Stimulated activated CD4-positive, alpha-beta T cell treated with anti-CD3 and anti-CD28 coated beads, Interleukin-1b, Interleukin-23, amount 100 ng/mL, for 1 hour (primary cell): Measurements from ENCODE around the gene SMTN.
"Not testable (repeated sequence)": the region's sequence is repeated elsewhere in the genome, so short reads cannot be mapped to it uniquely, and the experiment has no call there.

Source experiments
- DNase-seq, 2 donors: peaks; one replicate each; pipeline ENCODE4 v3.0.0-alpha.2; 2020; ENCODE audit warnings: low read depth in 2 of 2

SMTN gene

DNA sequence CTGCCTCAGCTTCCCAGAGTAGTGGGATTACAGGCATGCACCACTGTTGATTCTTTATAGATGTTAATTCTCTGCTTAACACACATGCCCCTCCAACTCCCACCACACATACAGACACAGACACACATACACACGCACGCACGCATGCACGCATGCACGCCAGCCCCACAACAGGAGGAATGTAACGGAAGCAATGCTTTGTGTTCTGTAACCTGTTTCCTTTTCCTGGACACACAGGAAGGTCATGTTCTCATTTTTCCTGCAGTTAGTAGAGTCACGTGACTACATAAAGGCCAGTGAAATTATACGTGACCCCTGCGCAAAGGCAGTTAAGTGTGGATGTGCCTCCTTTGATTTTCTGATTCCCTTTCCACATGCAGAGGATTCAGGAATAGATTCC lies 8.0 kb upstream of the SMTN start:
- not testable (repeated sequence) for DNase-seq

DNA sequence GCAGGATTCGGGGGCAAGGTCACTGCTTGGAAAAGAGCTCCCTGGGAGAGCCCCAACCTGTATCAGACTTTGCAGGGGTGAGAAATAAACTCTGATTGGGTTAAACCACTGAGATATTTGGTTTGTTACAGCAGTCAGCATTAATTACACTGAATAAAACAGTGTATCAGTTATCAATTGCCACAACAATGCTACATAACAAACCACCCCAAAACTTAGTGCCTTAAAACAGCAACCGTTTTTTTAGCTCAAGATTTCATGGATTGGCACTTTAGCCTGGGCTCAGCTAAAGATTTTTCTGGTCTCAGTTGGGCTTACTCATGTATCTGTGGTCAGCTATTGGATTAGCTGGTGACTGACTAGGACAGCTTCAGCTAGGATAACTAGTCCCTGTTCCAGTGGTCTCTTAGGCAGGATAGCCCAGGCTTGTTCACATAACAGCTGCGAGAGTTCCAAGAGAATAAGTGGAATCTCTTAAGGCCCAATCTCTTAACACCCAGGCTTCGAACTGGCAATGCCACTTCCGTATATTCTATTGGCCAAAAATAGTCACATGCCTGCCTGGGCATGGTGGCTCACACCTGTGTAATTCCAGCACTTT lies 7.5 kb upstream of the SMTN start:
- not testable (repeated sequence) for DNase-seq

DNA sequence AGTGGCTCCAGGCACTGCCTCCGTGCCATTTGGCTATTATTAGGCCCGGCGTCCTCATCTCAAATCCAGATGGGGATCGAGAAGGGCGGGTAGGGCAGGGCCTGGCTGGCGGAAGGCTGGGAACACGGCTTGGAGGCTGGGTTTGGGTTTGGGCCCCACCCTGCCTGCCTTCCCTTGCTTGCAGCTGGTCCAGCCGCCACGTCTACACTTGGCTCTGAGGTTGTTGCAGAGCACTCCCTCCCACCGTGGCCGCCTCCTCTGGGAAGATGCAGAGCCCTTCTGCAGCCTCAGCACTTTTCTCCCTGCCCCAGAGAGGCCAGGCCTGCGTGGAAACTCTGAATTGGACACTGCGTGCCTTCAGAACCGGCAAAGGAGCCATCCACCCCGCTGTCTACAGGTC lies 5.2 kb upstream of the SMTN start:
- no peak for DNase-seq

DNA sequence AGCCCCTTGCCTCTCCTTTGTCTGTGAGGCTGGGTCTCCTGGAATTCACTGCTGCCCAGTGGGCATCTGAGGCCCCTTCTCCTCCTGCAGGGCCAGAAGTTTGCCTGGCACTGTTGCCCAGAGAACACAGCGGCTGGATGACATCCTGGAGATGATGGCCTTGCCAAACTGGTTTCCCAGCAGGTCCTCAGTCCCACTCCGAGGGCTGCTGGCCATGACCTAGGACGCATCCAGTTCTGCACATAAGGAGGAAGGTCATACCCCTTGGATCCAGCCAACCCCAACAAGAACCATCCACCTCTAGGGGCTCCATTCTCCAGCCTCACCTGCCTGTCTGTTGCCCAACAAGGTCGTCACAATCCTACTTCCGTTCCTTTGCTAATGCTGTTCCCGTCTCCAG lies 3.4 kb upstream of the SMTN start:
- DNase-seq: no peak

DNA sequence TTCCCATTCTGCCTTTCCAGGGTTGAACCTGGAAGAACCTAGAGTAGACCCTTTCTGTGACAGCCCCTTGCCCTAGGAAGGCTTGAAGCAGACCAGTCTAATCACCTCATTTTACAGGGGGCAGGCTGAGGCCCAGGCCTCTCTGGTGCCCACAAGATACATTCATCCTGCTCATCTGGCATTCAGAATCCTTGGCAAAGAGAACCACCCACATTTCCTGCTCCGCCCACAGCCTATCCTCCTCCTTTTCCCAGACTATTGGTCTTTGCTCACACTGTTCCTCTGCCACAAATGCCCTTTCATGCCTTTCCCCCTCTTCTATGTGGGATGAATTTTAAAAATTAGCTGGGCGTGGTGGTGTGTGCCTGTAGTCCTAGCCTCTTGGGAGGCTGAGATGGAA lies 2.7 kb upstream of the SMTN start:
- not testable (repeated sequence) for DNase-seq

DNA sequence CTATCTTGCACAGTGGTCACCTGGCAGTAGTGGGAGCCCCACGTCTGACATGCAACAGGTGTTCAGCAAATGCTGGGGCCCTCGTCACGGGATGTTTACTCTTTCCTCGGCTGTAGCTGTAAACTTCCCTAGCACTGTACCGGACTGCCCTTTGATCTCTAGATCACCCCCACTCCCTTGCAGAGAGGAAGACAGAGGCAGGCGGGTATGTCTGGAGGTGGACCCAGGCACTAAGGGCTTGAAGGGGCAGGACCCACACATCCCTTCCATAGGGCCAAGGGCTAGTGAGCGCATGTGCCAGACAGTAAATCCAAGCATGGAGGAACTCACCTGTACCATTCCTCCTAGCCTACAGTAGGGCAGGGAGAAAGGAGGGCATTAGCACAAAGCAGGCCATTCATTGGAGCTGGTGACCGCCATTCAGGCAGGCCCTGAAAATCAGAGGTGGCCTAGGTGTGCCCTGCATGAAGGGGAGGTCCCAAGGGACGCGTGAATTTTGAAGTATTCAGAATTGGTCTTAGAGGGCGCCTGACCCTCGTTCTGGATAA lies 1.9 kb upstream of the SMTN start:
- no peak for DNase-seq

DNA sequence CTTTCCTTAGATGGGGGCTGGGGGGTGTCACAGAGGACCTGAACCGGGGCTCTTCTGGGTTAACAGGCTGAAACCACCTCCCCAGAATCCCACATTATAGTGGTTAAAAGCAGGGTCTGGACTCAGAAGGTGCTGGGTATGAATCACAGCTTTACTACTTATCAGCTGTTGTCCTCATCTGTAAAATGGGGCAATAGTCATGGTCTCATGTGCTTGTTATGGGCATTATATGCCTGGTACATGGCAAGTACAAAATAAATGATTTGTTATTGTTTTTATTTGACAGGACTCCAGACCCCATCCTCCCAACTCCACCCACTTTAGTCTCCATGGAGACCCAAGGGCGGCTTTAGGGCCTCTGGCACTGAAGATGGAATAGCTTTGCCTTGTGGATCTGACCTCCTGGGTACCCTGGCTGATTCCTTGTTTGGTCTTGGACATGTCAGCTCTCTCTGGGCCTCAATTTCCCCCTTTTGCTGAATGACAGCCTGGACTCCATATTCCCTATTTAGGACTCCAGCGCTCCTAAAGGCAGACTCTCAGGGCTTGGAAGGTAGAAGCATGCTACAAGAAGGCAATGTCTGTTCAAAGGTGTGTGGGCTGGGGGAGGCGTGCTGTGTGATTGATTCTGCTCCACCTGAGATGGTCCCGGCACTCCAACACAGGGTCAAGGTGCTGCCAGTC lies 812 bp upstream of the SMTN start:
- DNase-seq: no peak

DNA sequence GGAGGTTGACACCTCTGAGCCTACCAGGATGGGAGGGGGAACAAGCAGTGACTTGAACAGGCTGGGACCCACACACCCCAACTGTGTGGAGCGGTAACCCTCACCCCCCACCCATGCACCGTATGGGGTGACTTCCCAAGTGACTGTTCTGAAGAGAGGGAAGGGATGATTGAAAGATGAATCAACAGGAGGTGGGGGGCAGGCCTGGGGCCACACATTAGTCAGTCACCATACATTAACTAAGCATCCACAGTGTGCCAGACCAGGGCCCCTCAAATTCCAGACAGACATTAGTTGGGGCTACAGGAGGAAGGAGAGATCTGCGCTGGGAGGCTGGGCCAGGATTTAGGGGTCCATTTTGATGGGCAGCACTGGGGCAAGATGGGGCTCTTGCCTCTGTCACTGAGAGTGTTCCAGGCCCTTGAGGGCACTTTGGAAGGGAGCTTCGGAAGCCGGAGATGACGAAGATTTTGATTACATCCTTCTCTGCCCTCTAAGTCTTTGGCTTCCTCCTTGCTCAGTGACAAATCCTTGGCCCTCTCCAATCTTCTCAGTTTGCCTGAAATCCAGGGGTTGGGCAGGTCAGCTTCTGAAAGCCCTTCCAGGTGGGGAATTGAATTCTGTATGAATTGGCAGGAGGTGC lies 966 bp downstream of the SMTN start:
- no peak for DNase-seq

DNA sequence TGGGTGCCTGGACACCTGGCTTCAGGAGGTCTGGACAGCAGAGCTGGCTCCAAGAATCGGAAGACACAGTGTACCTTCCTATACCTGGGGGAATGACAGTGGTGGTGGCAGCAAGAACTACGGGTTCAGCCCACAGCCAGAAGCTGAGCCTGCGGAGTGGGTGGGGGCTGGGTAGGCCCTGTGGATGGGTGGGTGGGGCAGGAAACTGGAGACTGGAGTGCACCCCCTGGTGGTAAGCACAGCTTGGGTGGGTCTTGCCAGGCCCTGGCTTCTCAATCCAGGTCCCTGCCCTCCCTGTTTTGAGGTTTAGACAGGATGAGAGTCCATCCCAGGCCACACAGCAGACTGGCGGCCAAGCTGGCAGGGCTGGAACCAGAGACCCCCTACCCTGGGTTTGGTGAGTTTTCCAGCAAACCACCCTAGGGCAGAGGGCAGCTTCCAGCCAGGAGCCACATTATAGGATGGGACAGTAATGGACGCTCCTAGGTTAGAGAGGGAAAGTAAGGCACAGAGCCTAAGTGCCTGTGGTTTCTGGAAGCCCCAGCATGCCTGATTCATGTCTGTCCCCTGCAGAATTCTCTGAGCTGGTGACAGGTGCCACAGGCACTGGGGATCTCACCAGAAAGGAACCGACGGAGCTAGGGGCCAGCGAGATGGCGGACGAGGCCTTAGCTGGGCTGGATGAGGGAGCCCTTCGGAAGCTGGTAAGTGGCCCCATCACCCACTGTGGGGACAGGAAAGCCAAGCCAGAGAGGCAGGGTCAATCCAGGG lies 1.7 kb downstream of the SMTN start:
- DNase-seq: peak in 1 of 2 donors; percentile 48

DNA sequence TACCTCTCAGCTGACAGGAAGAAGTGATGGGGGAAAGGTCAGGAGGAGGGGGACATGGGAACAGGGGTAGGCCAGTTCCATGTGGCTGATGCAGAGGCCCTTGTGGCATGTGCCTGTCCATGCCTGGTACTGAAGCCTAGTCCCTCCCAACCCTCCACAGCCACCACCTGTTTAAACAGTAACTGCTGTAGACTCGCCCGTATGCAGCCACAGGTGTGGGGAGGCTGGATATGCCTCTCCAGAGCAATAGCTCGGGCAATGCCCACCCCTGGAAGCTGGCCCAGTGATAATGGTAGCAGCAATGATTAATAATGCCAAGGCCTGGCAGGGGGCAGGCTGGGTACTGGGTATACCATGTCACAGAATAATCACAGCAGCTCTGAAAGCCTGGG lies 2.3 kb downstream of the SMTN start:
- DNase-seq: no peak

DNA sequence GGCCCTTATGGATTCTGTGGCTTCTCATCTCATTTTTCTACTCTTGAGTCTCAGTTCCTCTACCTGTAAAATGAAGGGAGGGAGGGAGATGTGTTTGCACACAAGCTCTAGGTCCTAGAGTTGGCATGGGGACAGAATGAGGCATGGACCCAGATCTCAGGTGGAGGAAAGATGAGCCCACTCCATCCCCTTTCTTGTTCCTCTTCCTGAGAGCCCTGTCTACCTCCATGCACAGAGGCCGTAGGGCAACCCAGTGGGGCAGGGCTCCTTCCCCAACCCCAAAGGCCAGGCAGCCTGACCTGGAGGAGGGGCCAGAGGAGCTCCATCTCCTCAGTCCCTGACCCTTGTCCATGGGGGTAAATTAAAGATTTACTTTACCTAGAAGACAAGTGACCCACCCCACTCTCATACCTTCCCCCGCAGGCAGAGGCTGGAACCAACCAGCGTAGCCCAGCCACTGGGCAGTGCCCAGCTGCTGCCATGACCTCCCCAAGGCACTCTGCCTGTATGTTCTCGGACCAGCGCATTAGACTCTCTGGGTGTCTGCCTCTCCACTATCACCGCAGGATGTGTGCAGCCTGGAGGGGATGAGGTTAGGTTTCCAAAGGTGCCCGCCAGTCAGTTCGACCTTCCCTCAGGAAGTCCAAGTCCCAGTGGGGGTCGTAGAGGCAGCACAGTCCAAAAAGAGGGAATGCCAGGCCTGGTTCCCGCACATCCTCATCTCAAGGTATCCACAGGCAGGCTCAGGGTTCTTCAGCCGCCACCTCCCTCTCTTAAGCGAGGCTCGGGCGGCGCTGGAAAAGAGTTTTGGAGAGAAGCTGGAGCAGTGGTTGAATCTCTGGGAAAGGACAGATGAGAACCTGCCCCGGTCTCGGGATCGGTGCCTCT lies 3.0 kb downstream of the SMTN start:
- no peak for DNase-seq

DNA sequence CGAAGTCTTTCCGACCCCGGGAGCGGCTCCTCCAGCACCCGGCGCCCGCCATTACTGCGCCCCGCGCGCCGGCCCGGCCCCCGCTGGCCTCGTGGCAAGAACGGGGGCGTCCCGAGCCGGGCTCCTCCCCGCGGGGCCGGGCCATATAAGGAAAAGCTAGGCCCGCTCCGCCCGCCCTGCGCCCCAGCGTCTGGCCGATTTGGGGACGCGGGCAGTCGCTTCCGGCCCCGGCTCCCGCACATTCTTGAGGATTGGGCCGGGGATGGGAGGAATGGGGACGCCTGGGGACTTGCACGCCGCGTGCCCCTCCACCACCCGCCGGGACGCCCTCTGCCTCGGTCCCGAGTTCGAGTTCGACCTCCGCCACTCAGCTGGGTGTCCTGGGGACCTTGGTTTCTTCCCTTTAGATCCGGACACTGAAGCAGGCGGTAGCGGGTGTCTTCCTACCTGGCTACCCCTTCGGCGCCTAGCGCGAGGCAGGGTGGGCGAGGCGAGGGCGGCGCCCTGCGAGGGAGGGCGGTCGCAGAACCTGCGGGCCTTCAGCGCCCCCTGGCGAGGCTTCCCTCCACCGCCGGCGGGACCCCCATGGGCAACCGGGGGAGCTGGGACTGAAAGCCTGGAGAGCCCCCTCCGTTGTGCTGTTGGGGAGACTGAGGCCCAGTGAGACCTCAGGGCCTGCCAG lies 3.8 kb downstream of the SMTN start:
- peak; percentile 69 to 80 for DNase-seq

DNA sequence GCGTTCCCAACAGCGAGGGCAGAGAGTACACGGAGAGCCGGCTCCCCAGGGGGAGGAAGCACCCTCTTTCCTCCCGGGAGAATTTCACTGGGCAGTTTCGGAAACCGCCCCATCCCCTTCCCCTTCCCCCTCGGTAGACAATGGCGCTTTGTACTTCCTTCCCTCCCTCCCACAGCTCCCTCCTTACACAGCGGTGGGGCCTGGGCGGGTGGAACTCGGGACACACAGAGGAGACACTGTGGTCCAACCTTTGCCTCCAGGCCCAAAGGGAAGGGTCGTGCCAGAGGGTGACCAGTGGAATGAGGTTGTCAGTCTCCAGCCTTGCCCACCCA lies 4.3 kb downstream of the SMTN start:
- no peak for DNase-seq

DNA sequence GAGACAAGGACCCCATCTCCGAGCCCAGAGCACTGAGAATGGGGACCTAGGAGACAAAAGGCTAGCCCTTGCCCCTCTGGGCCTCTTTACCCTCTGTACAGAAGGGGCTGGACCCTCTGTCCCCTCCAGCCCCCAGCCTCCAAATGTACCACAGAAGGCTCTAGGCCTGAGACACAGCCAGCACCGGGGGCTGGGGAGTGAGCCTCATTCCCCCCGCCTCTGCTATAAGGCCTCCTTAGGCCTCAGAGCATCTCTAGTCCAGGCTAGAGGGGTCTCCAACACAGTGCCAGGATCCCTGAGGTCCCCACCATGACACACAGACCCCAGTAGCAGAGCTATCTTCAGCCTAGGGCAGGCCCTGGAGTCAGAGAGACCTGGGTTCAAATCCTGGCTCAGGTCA lies 4.8 kb downstream of the SMTN start:
- no peak for DNase-seq

DNA sequence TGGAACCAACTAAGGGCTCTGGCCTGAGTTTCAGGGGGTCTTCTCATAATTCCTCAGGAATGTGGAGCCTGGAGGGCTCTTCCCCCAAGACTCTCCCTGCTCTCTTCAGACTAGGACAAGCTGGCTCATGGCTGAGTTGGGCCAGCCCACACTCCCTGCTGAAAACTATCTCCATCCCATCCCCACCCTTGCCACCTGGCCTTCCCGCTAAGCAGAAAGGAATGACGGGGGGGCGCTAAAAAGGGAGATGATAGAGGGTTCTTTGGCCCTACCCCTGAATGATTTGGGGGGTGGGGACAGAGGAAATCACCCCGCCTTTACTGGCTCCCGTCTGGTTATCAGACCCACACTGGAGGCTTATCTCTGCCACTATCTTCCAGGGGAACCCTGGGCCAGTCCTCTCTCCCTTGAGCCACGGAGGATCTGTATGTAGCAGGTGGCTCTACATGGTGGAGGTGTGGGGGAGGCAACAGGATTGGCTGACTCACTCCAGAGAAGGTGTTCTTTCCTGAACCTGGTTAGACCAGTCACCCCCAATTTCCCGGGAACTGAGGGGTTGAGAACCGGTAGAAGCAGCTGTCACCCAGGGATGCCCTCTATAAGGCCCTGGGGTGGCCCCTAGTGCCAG lies 5.7 kb downstream of the SMTN start:
- DNase-seq: no peak

DNA sequence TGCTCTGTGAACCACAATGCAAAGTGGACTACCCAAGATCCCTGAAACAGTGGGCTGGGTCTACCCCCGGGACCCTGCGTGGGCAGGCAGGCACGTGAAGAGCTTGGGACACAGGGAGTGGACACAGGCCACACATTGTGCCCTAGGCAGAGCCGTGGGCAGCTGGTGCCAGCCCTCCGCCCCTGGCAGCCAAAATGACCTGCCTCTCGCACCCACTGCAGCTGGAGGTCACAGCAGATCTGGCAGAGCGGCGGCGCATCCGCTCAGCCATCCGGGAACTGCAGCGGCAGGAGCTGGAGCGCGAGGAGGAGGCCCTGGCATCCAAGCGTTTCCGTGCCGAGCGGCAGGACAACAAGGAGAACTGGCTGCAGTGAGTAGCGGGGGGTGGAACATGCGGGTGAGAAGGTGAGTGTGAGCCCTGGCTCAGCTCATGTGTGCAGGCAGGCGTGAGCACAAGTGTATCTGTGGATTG lies 6.7 kb downstream of the SMTN start:
- DNase-seq: no peak

DNA sequence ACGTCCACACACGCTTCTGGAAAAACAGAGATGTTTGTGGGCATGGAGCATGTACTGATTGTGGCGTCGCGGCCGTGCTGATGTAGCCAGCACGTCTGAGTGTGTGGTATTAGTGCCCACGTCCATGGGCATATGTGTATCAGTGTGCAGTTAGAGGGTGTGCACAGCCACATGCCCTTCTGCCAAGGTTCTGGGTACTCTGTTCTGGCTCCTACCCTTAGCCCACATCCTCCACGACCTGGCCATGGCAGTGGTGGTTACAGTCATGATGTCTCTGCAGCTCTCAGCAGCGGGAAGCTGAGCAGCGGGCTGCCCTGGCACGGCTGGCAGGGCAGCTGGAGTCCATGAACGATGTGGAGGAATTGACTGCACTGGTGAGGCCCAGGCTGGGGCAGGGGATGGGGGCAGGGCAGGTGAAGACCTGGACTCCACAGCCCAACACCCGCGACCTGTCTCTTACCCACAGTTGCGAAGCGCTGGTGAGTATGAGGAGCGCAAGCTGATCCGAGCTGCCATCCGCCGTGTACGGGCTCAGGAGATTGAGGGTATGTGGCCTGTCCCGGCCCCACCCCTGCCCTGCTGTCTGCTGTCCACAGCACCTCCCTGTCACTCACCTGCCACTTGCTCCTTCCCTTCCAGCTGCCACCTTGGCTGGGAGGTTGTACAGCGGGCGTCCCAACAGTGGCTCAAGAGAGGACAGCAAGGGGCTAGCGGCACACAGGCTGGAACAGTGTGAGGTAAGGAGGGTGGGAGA lies 7.3 kb downstream of the SMTN start:
- DNase-seq: no peak

DNA sequence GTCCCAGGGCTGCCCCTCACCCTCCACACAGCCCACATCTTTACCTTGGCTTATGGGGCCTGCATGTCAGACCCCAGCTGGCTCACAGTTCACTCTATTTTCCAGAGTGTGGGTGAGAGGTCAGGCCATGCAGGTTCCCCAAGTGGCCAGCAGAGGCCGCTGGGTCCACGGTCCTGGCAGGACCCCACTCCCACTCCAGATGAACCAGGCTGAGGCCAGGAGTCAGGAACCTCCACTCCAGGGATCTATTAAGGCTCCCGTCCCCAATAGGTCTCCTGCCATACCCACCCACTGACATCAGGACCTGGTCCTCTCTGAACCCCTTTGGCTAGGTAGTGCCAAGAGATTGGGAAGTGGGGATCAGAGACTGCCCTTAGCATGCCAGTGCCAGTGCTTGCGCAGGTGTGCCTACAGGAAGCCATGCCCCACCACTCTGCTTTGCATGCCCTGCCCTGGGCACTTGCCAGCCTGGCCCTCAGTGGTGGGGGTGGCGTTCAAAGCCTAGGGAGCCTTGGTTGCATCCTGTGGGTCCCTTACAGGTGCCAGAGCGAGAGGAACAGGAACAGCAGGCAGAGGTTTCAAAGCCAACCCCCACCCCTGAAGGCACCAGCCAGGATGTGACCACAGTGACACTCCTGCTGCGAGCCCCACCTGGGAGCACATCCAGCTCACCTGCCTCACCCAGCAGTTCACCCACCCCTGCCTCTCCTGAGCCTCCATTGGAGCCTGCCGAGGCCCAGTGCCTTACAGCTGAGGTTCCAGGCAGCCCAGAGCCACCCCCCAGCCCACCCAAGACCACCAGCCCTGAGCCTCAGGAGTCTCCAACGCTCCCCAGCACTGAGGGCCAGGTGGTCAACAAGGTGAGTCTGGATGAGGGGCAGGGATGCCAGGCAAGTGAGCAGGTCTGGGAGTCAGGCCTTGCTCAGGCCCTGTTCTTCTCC lies 8.3 kb downstream of the SMTN start:
- no peak for DNase-seq
